Jurkat, Clone E6-1 (cell line): ENCODE results near the gene ALDH5A1.
A peak's percentile ranks its signal among the peaks of the same experiment; 100 is the strongest.
"Not testable (repeated sequence)": the region's sequence is repeated elsewhere in the genome, so short reads cannot be mapped to it uniquely, and the experiment has no call there.

Experiments
- DNase-seq: peaks from one replicate; pipeline ENCODE4 v3.0.0-alpha.2; 2011; ENCODE audit warnings: low read depth, low spot score
- H3K4me3 ChIP-seq: 2 replicates; pipeline ENCODE4 v1.5.1; 2011; ENCODE audit warnings: mild to moderate bottlenecking, low read length, control low read depth, moderate library complexity

ALDH5A1 gene

GRCh38 chr6:24480705-24481104, 14.1 kb upstream of the ALDH5A1 start:
- H3K4me3 ChIP-seq: no peak overlapping the region
- no peak for DNase-seq

DNA sequence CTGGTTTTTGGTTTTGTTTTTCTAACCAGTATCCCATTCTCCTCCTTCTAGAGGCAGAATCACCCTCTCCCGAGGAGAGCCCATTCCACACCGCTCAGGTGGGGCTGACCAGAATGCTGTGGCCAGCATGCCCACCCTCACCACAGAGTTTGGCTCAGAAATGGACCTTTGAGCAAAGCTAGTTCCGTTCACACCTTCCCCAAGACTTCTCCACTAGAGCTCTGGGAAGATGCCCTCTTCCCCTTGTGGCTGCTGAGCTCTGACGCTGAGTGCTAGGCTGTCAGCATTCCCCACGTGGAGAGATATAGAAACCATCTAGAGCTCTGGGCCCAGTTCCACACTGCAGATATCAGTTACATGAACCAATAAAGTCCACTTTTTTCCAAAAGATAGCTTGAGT, 13.3 kb upstream of the ALDH5A1 start:
- no peak for DNase-seq
- no peak overlapping the region for H3K4me3 ChIP-seq

GRCh38 chr6:24484657-24485323, 10.0 kb upstream of the ALDH5A1 start:
- no peak for DNase-seq
- no peak overlapping the region for H3K4me3 ChIP-seq

DNA sequence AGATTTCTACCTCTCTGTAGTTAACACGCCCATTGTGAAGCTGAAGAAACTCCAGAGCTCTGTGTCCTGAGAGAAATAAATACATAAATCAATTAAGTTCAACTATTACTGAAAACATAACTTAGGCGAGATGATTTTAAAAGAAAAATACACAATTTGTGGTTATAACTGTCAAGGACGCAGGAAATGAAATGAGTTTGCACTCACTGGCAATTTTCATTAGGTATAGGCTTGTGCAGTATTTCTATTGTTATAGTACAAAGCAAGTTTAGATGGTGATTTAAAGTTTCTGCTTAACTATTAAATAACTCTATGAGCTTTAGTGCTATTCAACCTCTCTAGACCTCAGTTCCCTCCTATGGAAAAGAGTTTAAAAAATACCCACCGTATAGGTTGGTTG, 8.7 kb upstream of the ALDH5A1 start:
- DNase-seq: no peak
- H3K4me3 ChIP-seq: no peak overlapping the region

DNA sequence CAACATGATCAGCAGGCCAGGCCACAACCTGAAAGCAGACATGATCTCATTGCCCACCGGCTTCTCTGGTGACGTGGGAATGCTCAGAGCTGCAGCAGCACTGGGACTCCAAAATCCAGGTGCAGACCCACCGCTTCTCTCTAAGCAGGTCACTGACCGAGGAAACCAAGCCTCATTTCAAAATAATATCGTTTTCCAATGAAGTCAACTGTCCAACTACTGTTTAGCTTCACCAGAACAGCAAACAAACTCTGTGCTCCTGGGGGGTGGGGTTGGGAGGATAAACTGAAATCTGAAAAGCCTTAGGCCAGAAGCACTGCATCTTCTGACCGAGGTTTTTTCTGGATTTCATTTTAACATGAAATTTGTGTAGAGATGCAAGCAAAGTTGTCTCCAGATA, 5.3 kb upstream of the ALDH5A1 start, which contains the start of gene GPLD1:
Gene GPLD1, minus strand, starts transcription at position 109 of the 400 bp plus-strand sequence. Its CDS starts 67 bp downstream, at position 42.
- no peak for DNase-seq
- no peak within 1 kb of the TSS for H3K4me3 ChIP-seq

- DNase-seq: no peak
- no peak overlapping the region for H3K4me3 ChIP-seq
These were observed 4.9 kb upstream of the ALDH5A1 start for GRCh38 chr6:24489881-24490280.

- no peak for DNase-seq
These were observed 3.8 kb upstream of the ALDH5A1 start for GRCh38 chr6:24490948-24491347.

GRCh38 chr6:24492475-24492874, 2.3 kb upstream of the ALDH5A1 start:
- DNase-seq: peak; percentile 44
- no peak overlapping the region for H3K4me3 ChIP-seq

More at GRCh38 chr6:24490948-24491347, 3.8 kb upstream of the ALDH5A1 start:
- H3K4me3 ChIP-seq: no peak overlapping the region

DNA sequence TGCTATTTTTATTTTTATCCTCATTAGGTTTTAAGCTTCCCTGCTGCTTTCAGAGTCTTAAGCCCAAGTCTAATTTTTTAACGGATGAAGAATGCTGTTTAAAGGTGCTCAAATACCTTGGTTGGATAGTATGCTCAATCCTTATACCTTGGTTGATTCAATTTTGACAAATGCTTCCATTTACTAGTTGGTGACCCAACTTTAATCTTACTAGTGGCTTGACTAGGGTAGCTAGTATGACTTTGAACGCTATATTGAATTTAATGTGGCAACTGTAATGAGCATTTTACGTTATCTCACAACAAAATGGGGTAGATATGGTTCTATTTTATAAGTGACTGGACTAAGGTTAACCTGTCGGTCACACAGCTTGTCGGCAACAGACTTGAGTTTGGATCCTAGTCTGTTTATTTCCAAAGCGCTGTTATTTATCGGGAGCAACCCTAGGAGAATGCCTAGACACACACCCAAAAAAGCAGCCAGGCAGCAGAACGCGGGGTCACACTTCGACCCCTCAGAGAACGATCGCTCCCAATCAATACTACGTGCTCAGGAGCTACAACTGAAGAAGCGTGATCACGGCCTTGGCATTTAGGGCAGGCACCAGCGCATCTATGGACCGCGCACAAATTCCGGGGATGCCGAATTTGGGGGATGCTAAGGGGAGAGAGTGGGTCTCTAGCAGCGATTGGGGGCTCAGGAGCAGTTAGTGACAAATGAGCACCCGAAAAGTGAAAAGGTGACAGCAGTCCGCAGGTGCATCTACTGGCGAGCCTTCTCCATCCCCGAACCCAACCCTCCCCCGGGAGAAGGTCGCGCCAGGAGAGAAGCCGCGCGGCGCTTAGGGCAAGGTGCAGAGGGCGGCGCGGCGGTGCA, 586 bp upstream of the ALDH5A1 start:
- peak overlapping the region; percentile 75 for H3K4me3 ChIP-seq
- DNase-seq: no peak

GRCh38 chr6:24497254-24497970, 2.6 kb downstream of the ALDH5A1 start:
- no peak for DNase-seq
- no peak overlapping the region for H3K4me3 ChIP-seq

GRCh38 chr6:24500683-24501082, 5.9 kb downstream of the ALDH5A1 start:
- no peak for DNase-seq
- H3K4me3 ChIP-seq: no peak overlapping the region

GRCh38 chr6:24501374-24501773, 6.6 kb downstream of the ALDH5A1 start:
- no peak for DNase-seq
- H3K4me3 ChIP-seq: no peak overlapping the region

DNA sequence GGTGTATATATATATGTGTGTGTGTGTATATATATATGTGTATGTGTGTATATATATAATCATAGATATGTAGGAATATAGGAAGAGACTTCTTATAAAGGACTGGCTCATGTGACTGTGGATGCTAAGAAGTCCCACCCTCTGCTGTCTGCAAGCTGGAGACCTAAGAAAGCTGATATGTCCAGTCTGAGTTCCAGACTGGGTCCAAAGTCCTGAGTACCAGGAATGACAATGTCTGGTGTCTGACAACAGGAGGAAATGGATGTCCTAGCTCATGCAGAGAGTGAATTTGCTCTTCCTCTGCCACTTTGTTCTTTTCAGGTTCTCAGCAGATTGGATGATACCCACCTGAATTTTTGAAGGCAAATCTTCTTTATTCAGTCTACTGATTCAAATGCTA, 7.1 kb downstream of the ALDH5A1 start:
- no peak overlapping the region for H3K4me3 ChIP-seq
- DNase-seq: no peak

DNA sequence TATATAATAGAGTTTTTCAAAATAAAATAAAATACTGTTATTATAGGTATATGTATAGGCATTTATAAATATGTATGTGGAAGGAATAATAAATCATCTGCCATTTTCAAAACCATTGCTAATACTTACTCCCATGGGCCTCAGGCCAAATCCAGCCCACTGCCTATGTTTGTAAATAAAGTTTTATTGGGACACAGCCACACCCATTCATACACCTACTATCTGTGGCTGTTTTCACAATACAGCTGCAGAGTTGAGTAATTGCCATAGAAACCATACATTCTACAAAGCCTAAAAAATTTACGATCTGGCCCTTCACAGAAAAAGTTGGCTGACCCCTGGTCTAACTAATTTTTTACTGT, 9.5 kb downstream of the ALDH5A1 start:
- no peak for DNase-seq
- no peak overlapping the region for H3K4me3 ChIP-seq

DNA sequence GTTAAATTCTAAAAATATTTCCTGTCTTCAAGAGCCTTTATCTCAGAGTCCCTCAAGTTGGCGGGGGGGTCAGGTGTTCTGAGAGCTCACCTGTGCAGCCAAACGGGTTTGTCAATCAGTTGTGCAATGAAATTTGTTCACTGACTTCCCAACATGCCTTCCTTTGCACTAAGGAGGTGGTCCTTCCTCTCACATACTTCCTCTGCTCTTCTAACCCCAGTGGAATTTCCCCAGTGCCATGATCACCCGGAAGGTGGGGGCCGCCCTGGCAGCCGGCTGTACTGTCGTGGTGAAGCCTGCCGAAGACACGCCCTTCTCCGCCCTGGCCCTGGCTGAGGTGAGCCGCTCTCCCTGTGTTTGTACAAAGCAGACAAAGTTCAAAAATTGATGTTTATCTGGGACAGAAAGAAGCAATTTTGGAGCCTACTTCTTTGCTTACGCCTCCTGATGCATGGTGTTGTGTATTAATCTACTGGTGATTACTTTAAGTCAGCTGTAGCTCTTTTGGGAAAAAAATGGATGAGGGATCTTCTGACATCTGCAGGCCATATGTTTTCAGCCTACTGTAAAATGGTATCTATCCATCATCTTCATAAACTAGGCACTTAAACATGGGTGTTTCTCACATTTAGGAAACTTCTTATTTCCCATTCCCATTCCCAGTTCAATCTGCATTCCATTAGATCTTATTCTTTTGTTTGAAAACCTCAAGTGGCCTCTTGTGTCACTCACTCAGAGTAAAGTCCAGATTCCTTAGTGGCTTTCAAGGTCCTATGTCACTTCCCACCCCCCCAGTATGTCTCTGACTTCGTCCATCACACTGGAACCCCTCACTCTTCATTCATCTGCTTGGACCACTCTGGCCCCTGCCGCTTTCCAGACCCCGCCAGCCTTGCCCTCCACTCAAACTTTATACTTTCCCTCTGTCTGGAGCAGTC, 10.1 kb downstream of the ALDH5A1 start:
- no peak for DNase-seq

DNA sequence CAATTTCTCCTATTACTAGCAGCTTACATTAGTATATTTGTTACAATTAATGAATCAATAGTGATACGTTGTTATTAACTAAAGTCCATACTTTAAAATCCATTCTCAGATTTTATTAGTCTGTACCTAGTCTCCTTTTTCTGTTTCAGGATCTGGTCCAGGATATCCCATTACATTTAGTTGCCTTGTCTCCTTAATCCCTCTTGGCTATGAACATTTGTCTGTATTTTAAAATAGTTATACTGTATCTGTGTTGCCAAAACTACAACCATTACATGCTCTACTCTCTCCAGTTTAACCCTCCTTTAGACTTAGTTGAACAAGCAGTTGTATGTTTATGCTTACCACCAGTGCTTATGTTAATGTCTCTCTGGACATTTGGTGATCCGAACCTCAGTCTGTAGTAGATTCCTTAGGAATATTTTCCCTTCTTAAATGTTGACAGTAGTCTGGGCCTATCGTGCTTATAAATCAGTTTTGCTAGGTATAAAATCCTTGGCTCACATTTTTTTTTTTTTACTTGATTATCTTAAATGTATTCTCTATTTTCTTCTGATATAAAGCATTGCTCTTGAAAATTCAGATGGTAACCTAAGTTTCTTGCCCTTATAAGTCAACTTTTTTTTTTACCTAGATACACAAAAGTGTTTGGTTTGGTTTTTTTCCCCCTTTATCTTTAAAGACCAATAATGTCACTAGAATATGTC, 12.2 kb downstream of the ALDH5A1 start:
- no peak for DNase-seq
- no peak overlapping the region for H3K4me3 ChIP-seq

More for the DNA sequence above, 10.1 kb downstream of the ALDH5A1 start:
- no peak overlapping the region for H3K4me3 ChIP-seq

DNA sequence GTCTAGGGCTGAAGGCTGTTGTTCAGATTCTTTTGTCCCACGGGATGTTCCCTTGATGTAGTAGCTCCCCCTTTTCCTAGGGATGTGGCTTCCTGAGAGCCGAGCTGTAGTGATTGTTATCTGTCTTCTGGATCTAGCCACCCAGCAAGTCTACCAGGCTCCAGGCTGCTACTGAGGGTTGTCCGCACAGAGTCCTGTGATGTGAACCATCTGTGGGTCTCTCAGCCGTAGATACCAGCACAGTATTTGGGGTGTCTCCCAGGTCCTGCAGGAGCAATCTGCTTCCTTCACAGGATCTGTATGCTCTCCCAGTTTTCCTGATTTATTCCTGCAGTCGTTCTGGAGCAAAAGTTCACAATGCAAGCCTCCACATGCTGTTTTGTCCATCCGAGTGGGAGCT, 17.2 kb downstream of the ALDH5A1 start:
- not testable (repeated sequence) for H3K4me3 ChIP-seq, DNase-seq

DNA sequence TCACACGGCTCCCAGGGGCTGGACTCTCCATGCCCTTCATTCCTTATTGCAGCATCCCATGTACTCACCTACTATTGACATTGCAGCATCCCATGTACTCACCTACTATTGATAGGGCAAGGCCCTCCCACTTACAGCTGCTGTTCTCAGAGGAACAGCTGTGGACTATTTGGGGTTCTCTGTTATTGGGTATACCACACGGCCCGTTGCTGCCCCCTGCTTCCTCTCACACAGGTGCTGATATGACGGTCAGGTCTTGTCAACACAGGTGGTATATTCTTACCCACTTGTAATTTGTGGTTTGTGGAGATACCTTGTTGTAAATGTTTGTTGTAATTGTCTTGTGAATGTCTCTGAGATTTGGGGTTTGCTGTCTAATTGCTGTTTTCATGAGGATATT, 18.8 kb downstream of the ALDH5A1 start:
- H3K4me3 ChIP-seq: no peak overlapping the region
- no peak for DNase-seq
